ENCODE data around the gene RAB15.

- no peak for TF ChIP-seq EZH2 (IDR thresholded peaks at IDR 0.05; ENCODE audit: low read length, missing control alignments)
- no peak for TF ChIP-seq CTCF (conservative IDR thresholded peaks at IDR 0.05 in 1 of 2, IDR thresholded peaks at IDR 0.05 in 1 of 2; ENCODE audit: low read depth in 1 of 2, low read length in 2 of 2)
Observed at GRCh38 chr14:64960762-64961276, 11.3 kb downstream of the RAB15 start.
